H9 (cell line): Measurements from ENCODE around the gene ZNF555. TPM values are rescaled to one million over a fixed set of nuclear protein-coding genes. Genes with fewer than 3 reads are reported as not detected.

Experiments
- DNase-seq: peaks from one replicate; pipeline ENCODE4 v3.0.0-alpha.2; 2017
- H2AFZ ChIP-seq: one replicate; pipeline ENCODE4 v1.6.1; 2013; ENCODE audit warnings: mild to moderate bottlenecking, low read length, control low read depth, moderate library complexity
- H2AK5ac ChIP-seq: 2 replicates; pipeline ENCODE4 v1.6.1; 2013; ENCODE audit warnings: low read length, control low read depth, mixed read lengths; ENCODE audit not compliant: insufficient read length
- H2BK120ac ChIP-seq: one replicate; pipeline ENCODE4 v1.6.1; 2013; ENCODE audit warnings: low read depth, mild to moderate bottlenecking, low read length, control low read depth, inconsistent platforms; ENCODE audit not compliant: poor library complexity, severe bottlenecking
- H2BK12ac ChIP-seq: 2 replicates; pipeline ENCODE4 v1.6.1; 2013; ENCODE audit warnings: low read length, control low read depth, mixed read lengths, low read depth; ENCODE audit not compliant: insufficient read length
- H2BK15ac ChIP-seq: 2 replicates; pipeline ENCODE4 v1.6.1; 2013; ENCODE audit warnings: low read depth, low read length, control low read depth
- H2BK20ac ChIP-seq: one replicate; pipeline ENCODE4 v1.6.1; 2013; ENCODE audit warnings: low read depth, mild to moderate bottlenecking, low read length, control low read depth, inconsistent platforms; ENCODE audit not compliant: poor library complexity, severe bottlenecking
- H2BK5ac ChIP-seq: 2 replicates; pipeline ENCODE4 v1.6.1; 2013; ENCODE audit warnings: low read length, control low read depth, mixed read lengths; ENCODE audit not compliant: insufficient read length
- H3K14ac ChIP-seq: 2 replicates; pipeline ENCODE4 v1.6.1; 2013; ENCODE audit warnings: low read length, control low read depth; ENCODE audit not compliant: insufficient read depth
- H3K18ac ChIP-seq: 2 replicates; pipeline ENCODE4 v1.6.1; 2013; ENCODE audit warnings: low read depth, mild to moderate bottlenecking, mixed read lengths, low read length, control low read depth; ENCODE audit not compliant: insufficient read length
- H3K23ac ChIP-seq: 2 replicates; pipeline ENCODE4 v1.6.1; 2013; ENCODE audit warnings: low read length, control low read depth, mixed read lengths, low read depth; ENCODE audit not compliant: insufficient read length
- H3K23me2 ChIP-seq: 2 replicates; pipeline ENCODE4 v1.6.1; 2013; ENCODE audit warnings: low read depth, mild to moderate bottlenecking, mixed read lengths, low read length, control low read depth; ENCODE audit not compliant: insufficient read length, poor library complexity, severe bottlenecking
- H3K27ac ChIP-seq: 2 replicates; pipeline ENCODE4 v1.5.1; 2013; ENCODE audit warnings: low read length, control low read depth, mixed read lengths, low read depth; ENCODE audit not compliant: insufficient read length
- H3K27me3 ChIP-seq: 2 replicates; pipeline ENCODE4 v1.6.1; 2013; ENCODE audit warnings: low read length, control low read depth, inconsistent platforms; ENCODE audit not compliant: insufficient read depth
- H3K4ac ChIP-seq: 2 replicates; pipeline ENCODE4 v1.6.1; 2013; ENCODE audit warnings: low read depth, mild to moderate bottlenecking, control low read depth, inconsistent platforms, low read length, moderate library complexity
- H3K4me1 ChIP-seq: 2 replicates; pipeline ENCODE4 v1.6.1; 2013; ENCODE audit warnings: low read length, control low read depth, inconsistent platforms; ENCODE audit not compliant: insufficient read depth
- H3K4me2 ChIP-seq: 2 replicates; pipeline ENCODE4 v1.6.1; 2013; ENCODE audit warnings: low read length, control low read depth, mixed read lengths; ENCODE audit not compliant: insufficient read length, insufficient read depth
- H3K56ac ChIP-seq: 2 replicates; pipeline ENCODE4 v1.6.1; 2013; ENCODE audit warnings: low read depth, mild to moderate bottlenecking, mixed read lengths, low read length, control low read depth; ENCODE audit not compliant: insufficient read length
- H3K79me1 ChIP-seq: 2 replicates; pipeline ENCODE4 v1.6.1; 2013; ENCODE audit warnings: low read depth, mild to moderate bottlenecking, moderate library complexity, low read length, control low read depth, inconsistent platforms; ENCODE audit not compliant: insufficient read depth, poor library complexity, severe bottlenecking
- H3K79me2 ChIP-seq: 2 replicates; pipeline ENCODE4 v1.6.1; 2013; ENCODE audit warnings: low read length, control low read depth, inconsistent platforms; ENCODE audit not compliant: insufficient read depth
- H3K9ac ChIP-seq: 2 replicates; pipeline ENCODE4 v1.6.1; 2013; ENCODE audit warnings: low read length, control low read depth, mixed read lengths; ENCODE audit not compliant: insufficient read length; ENCODE audit errors: extremely low read depth
- H3K9me3 ChIP-seq: one replicate; pipeline ENCODE4 v1.6.1; 2013; ENCODE audit warnings: low read depth, low read length, inconsistent platforms; ENCODE audit not compliant: control insufficient read depth
- H3T11ph ChIP-seq: one replicate; pipeline ENCODE4 v1.6.1; 2013; ENCODE audit warnings: mild to moderate bottlenecking, low read length, control low read depth, inconsistent platforms
- H4K20me1 ChIP-seq: one replicate; pipeline ENCODE4 v1.6.1; 2013; ENCODE audit not compliant: control insufficient read depth, insufficient read length, insufficient read depth
- H4K5ac ChIP-seq: 2 replicates; pipeline ENCODE4 v1.6.1; 2013; ENCODE audit warnings: low read depth, mild to moderate bottlenecking, mixed read lengths, low read length, control low read depth; ENCODE audit not compliant: insufficient read length
- H4K8ac ChIP-seq: replicated peaks from 2 replicates; pipeline ENCODE4 v1.6.1; 2013; ENCODE audit warnings: low read length, control low read depth, mixed read lengths, low read depth; ENCODE audit not compliant: insufficient read length
- H4K91ac ChIP-seq: 2 replicates; pipeline ENCODE4 v1.6.1; 2013; ENCODE audit warnings: low read depth, mild to moderate bottlenecking, moderate library complexity, mixed read lengths, low read length, control low read depth; ENCODE audit not compliant: insufficient read length
- H3K27ac Mint-ChIP-seq, 3 experiments: 2 replicates in 2 of 3; 3 replicates in 1 of 3; pipeline ENCODE4 v1.8.0; 2020 to 2021; ENCODE audit warnings: mixed read lengths in 3 of 3, mild to moderate bottlenecking in 1 of 3, moderate library complexity in 1 of 3
- H3K27me3 Mint-ChIP-seq: 2 replicates; pipeline ENCODE4 v1.8.0; 2021; ENCODE audit warnings: low read depth, mild to moderate bottlenecking, moderate library complexity, mixed read lengths
- H3K36me3 Mint-ChIP-seq, 3 experiments: 2 replicates in 2 of 3; 3 replicates in 1 of 3; pipeline ENCODE4 v1.8.0; 2020 to 2021; ENCODE audit warnings: low read depth in 3 of 3, mixed read lengths in 3 of 3; ENCODE audit not compliant: insufficient read depth in 1 of 3
- H3K4me1 Mint-ChIP-seq, 2 experiments: 2 replicates each; pipeline ENCODE4 v1.8.0; 2020; ENCODE audit warnings: mixed read lengths in 2 of 2
- H3K4me3 Mint-ChIP-seq, 2 experiments: 2 replicates in 1 of 2; 3 replicates in 1 of 2; pipeline ENCODE4 v1.8.0; 2020 to 2021; ENCODE audit warnings: mild to moderate bottlenecking in 2 of 2, mixed read lengths in 2 of 2, moderate library complexity in 1 of 2
- H3K9me3 Mint-ChIP-seq, 2 experiments: 2 replicates in 1 of 2; 3 replicates in 1 of 2; pipeline ENCODE4 v1.8.0; 2020; ENCODE audit warnings: mild to moderate bottlenecking in 2 of 2, mixed read lengths in 2 of 2, moderate library complexity in 1 of 2
- CTCF ChIP-seq: fragments of 200-600 bp; sonication (generic); conservative IDR thresholded peaks from 3 replicates; pipeline ENCODE4 v1.8.0; 2021; ENCODE audit warnings: antibody characterized with exemption, mild to moderate bottlenecking
- WGBS: extraction: QIAGEN DNeasy Blood & Tissue Kit; methylation state at CpG from one replicate; pipeline ENCODE4 v1.1.7; 2013; ENCODE audit warnings: missing lambda C conversion rate, low lambda C conversion rate, mixed read lengths; ENCODE audit not compliant: insufficient read length; ENCODE audit errors: extremely low coverage; 5-methylcytosine and 5-hydroxymethylcytosine counted together
- total RNA-seq: library from RNA; stranded (reverse); gene quantifications from 2 replicates; pipeline ENCODE4 v1.2.1, GENCODE V29; 2021

Gene ZNF555
- total RNA-seq, 1 experiment from 2014 or later: 7.8 TPM

DNA sequence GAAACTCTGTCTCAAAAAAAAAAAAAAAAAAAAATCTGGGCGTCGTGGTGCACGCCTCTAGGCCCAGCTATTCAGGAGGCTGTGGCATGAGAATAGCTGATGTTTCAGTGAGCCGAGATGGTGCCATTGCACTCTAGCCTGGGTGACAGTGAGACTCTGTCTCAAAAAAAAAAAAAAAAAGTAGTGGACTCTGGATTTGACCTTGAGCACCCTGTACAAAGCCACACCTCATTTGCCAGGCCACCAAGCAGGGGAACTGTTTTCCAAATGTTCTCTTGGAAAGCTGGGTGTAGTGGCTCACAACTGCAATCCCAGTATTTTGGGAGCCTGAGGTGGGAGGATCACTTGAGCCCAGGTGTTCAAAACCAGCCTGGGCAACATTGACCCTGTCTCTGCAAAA lies 3.8 kb upstream of the ZNF555 start:
- Histone ChIP-seq H3K56ac (no peak overlapping the region), H3K18ac (no peak overlapping the region), H3K9ac (no peak overlapping the region), H4K5ac (no peak overlapping the region), H3K27ac (no peak overlapping the region), H3T11ph (no peak overlapping the region), H3K79me1 (no peaks in the 10 kb centered on the region), H4K8ac (no peak overlapping the region), H2BK15ac (no peak overlapping the region), H2BK120ac (no peak overlapping the region), H3K79me2 (no peaks in the 10 kb centered on the region), H3K14ac (no peak overlapping the region), H2BK20ac (no peak overlapping the region), H3K23ac (no peak overlapping the region), H3K4ac (no peak overlapping the region), H3K9me3 (peaks cover 45% of the 10 kb centered on the region), H2AK5ac (no peak overlapping the region), H4K91ac (no peak overlapping the region), H3K23me2 (peaks cover 5% of the 10 kb centered on the region), H3K27me3 (no peaks in the 10 kb centered on the region), H3K4me2 (no peak overlapping the region), H3K4me1 (no peaks in the 10 kb centered on the region), H2AFZ (no peak overlapping the region), H2BK12ac (no peak overlapping the region), H4K20me1 (no peaks in the 10 kb centered on the region), H2BK5ac (no peak overlapping the region)
- no CpG with 5 or more reads among the region's 4 CpGs for WGBS
- peaks cover 56% of the 10 kb centered on the region in 2 experiments for H3K9me3 Mint-ChIP-seq
- no peak for DNase-seq
- peaks cover 4% of the 10 kb centered on the region in 2 experiments for H3K4me1 Mint-ChIP-seq
- no peak for TF ChIP-seq CTCF
- H3K27ac Mint-ChIP-seq: no peak overlapping the region
- peaks cover 50 to 53% (median 51%) of the 10 kb centered on the region in 3 experiments for H3K36me3 Mint-ChIP-seq
- H3K4me3 Mint-ChIP-seq: no peak overlapping the region
- peaks cover 2% of the 10 kb centered on the region; the same call in 1 of the 2 replicates for H3K27me3 Mint-ChIP-seq
